ENCODE data around the gene DISP3.

DISP3 gene

DNA sequence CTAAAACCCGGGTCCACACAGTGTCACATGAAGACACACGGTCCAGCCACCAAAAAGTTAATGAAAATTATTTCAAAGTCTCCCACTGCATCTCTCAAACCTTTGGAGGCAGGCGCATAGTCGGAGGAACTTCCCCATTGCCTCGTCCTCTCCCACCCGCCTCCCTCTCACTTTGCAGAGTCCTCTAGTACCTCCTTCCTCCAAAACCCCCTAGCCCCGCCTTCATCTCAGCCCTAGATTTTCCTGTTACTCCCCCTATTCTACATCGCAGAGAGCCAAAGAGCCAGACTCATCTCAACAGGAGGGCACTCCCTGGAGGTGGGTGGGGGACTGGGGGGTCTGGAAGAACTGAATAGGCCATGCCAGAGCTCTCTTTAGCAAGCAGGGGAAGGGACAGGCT is 79.3 kb downstream of the DISP3 start:
- Histone ChIP-seq H3K9me3 (ENCODE audit: control insufficient read depth in 2 of 2, low read length in 2 of 2) (no peaks in the 10 kb centered on the region), H3K9ac (ENCODE audit: low read length in 2 of 2) (no peak overlapping the region), H3K4me1 (ENCODE audit: control insufficient read depth, insufficient read depth, low read length) (no peaks in the 10 kb centered on the region), H3K4me3 (ENCODE audit: low read length in 2 of 2) (no peak overlapping the region), H3K36me3 (ENCODE audit: control insufficient read depth in 2 of 2, insufficient read depth in 2 of 2, low read length in 2 of 2) (no peaks in the 10 kb centered on the region), H3K27me3 (ENCODE audit: control insufficient read depth in 1 of 2, insufficient read depth in 2 of 2, low read length in 2 of 2) (peaks cover 33 to 61% of the 10 kb centered on the region in 2 donors), H3K27ac (ENCODE audit: low read length) (no peak overlapping the region)

DNA sequence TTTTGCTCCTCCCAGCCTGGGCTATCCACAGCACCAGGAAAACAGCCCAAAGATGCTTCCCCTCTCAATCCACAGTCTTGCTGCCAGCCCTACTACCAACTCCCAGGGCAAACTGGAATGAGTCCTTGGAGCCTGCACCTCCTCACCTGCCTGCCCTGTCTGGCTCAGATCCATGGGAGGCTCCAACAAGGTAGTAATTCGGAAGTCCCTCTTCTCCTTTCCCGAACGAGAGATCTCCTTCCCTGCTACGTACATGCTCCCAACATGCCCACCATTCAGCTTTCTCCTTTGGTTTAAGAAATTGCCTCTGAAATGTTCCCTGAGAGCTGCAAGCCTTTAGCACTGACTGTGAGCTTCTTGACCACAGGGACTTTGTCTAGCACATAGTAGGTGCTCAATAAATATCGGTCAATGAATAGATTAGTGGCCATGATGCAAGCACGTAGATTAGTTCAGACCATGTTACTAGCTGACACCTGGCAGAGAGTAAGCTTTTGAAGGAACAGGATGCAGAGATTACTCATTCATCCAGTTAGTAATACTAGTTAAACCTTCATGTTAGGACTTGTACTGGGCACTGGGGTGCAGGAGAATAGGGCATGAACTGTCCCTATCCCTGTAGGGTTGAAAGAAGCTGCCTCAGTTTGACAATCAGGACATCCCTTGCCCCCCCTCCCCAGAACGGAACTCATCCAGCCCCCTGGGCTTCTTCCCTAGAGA is 80.1 kb downstream of the DISP3 start:
- no peaks in the 10 kb centered on the region for H3K36me3 ChIP-seq (ENCODE audit: control insufficient read depth in 2 of 2, insufficient read depth in 2 of 2, low read length in 2 of 2)
- H3K4me1 ChIP-seq (ENCODE audit: control insufficient read depth, insufficient read depth, low read length), result no peaks in the 10 kb centered on the region
- H3K27ac ChIP-seq (ENCODE audit: low read length), result no peak overlapping the region
- no peak overlapping the region for H3K9ac ChIP-seq (ENCODE audit: low read length in 2 of 2)
- H3K9me3 ChIP-seq (ENCODE audit: control insufficient read depth in 2 of 2, low read length in 2 of 2), result no peaks in the 10 kb centered on the region
- H3K4me3 ChIP-seq (ENCODE audit: low read length in 2 of 2), result no peak overlapping the region
- peaks cover 33 to 55% of the 10 kb centered on the region in 2 donors for H3K27me3 ChIP-seq (ENCODE audit: control insufficient read depth in 1 of 2, insufficient read depth in 2 of 2, low read length in 2 of 2)

DNA sequence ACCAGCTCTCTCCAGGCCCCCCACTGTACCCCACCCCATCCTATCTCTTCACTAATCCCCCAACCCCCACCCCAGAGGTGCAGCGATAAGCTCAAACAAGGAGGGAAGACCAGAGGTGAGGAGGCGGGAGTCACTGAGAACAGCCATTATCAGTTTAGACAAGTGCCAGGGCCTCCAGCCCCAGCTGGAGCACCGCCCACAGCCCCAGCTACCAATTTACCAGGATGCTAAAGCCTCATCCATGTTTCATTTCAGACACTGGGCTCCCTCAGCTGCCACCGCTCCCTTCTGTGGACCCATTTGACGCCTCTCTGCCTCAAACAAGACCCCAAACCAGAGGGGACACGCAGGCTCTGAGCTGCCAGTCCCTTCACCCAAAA is 80.6 kb downstream of the DISP3 start:
- H3K9me3 ChIP-seq (ENCODE audit: control insufficient read depth in 2 of 2, low read length in 2 of 2), result no peaks in the 10 kb centered on the region
- no peak overlapping the region for H3K4me3 ChIP-seq (ENCODE audit: low read length in 2 of 2)
- H3K4me1 ChIP-seq (ENCODE audit: control insufficient read depth, insufficient read depth, low read length), result no peaks in the 10 kb centered on the region
- H3K27ac ChIP-seq (ENCODE audit: low read length), result no peak overlapping the region
- no peaks in the 10 kb centered on the region for H3K36me3 ChIP-seq (ENCODE audit: control insufficient read depth in 2 of 2, insufficient read depth in 2 of 2, low read length in 2 of 2)
- H3K27me3 ChIP-seq (ENCODE audit: control insufficient read depth in 1 of 2, insufficient read depth in 2 of 2, low read length in 2 of 2), result peaks cover 34 to 51% of the 10 kb centered on the region in 2 donors
- H3K9ac ChIP-seq (ENCODE audit: low read length in 2 of 2), result no peak overlapping the region

DNA sequence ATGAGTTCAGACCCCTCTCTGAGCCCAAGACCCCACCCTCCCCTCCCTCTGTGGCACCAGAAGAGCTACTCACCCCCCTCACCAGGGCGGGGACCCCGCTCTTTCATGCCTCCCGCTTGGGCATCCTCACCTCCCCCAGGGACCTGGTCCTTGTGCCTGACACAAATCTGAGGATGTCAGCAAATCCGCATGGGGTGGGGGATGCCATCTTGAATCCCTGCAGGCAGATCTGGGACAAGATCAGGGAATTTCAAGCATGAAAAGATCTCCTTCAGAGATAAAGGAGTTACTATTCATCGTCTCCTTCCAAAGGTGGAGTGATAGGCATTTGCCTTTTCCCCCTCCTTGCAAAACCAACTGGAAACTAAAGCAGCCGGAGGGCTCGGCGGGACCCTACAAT is 81.1 kb downstream of the DISP3 start:
- Histone ChIP-seq H3K27ac (ENCODE audit: low read length) (no peak overlapping the region), H3K27me3 (ENCODE audit: control insufficient read depth in 1 of 2, insufficient read depth in 2 of 2, low read length in 2 of 2) (peaks cover 32 to 47% of the 10 kb centered on the region in 2 donors), H3K4me1 (ENCODE audit: control insufficient read depth, insufficient read depth, low read length) (no peaks in the 10 kb centered on the region), H3K9ac (ENCODE audit: low read length in 2 of 2) (no peak overlapping the region), H3K36me3 (ENCODE audit: control insufficient read depth in 2 of 2, insufficient read depth in 2 of 2, low read length in 2 of 2) (no peaks in the 10 kb centered on the region), H3K4me3 (ENCODE audit: low read length in 2 of 2) (no peak overlapping the region), H3K9me3 (ENCODE audit: control insufficient read depth in 2 of 2, low read length in 2 of 2) (no peaks in the 10 kb centered on the region)

DNA sequence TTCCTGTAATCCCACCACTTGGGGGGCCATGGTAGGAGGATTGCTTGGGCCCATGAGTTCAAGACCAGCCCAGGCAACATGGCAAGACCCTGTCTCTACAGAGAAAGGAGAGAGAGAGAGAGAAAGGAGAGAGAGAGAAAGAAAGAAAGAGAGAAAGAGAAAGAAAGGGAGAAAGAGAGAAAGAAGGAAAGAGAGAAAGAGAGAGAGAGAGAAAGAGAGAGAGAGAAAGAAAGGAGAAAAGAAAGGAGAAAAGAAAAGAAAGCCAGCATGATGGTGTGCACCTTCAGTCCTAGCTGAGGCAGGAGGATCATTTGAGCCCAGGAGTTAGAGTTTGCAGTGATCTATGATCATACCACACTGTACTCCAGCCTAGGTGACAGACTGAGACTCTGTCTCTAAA is 82.8 kb downstream of the DISP3 start:
- Histone ChIP-seq H3K27ac (ENCODE audit: low read length) (no peak overlapping the region), H3K4me3 (ENCODE audit: low read length in 2 of 2) (no peak overlapping the region), H3K36me3 (ENCODE audit: control insufficient read depth in 2 of 2, insufficient read depth in 2 of 2, low read length in 2 of 2) (no peaks in the 10 kb centered on the region), H3K9ac (ENCODE audit: low read length in 2 of 2) (no peak overlapping the region), H3K9me3 (ENCODE audit: control insufficient read depth in 2 of 2, low read length in 2 of 2) (no peaks in the 10 kb centered on the region), H3K4me1 (ENCODE audit: control insufficient read depth, insufficient read depth, low read length) (no peaks in the 10 kb centered on the region), H3K27me3 (ENCODE audit: control insufficient read depth in 1 of 2, insufficient read depth in 2 of 2, low read length in 2 of 2) (peaks cover 32 to 44% of the 10 kb centered on the region in 2 donors)

DNA sequence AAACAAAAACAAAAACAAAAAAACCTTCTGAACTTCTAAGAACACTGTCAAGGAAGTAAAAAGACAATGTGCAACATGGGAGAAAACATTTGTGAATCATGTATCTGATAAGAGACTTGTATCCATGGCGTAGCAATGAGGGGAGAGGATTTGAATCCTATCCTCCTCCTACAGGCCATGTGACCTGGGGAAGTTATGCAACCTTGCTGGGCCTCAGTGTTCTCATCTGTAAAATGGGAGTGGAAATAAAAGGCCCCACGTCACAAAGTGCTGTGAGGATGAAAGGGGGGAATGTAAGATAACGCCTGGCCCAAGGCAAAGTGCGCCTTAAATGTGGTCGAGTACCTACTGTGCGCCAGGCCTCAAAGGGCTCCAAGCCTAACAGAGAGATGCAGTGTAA is 83.7 kb downstream of the DISP3 start:
- H3K27ac ChIP-seq (ENCODE audit: low read length), result no peak overlapping the region
- H3K4me1 ChIP-seq (ENCODE audit: control insufficient read depth, insufficient read depth, low read length), result no peaks in the 10 kb centered on the region
- H3K27me3 ChIP-seq (ENCODE audit: control insufficient read depth in 1 of 2, insufficient read depth in 2 of 2, low read length in 2 of 2), result peaks cover 32 to 47% of the 10 kb centered on the region in 2 donors
- no peak overlapping the region for H3K9ac ChIP-seq (ENCODE audit: low read length in 2 of 2)
- H3K36me3 ChIP-seq (ENCODE audit: control insufficient read depth in 2 of 2, insufficient read depth in 2 of 2, low read length in 2 of 2), result no peaks in the 10 kb centered on the region
- no peaks in the 10 kb centered on the region for H3K9me3 ChIP-seq (ENCODE audit: control insufficient read depth in 2 of 2, low read length in 2 of 2)
- no peak overlapping the region for H3K4me3 ChIP-seq (ENCODE audit: low read length in 2 of 2)

DNA sequence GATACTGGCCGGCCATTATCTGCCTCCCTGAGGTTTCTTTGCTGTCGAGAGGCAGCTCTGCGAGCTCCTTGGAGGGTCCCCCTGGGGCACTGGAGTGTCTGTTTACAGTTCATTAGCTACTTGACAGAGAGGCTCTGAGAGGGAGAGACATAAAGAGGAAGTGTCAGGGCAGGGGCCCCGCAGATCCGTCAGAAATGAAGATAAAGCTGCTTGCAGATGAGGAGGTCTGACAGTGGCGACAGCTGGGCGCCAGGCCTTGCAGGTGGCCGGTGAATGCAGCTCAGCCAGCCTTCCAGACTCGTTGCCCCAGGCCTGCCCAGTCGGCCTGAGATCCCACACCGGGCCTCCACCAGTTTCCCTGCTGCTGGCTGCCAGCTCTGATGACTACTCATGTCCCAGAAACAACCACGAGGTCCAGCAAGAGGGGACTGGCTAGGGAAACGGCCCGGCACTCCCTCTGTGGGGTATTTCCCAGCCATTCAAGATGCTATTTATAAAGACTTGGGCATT is 84.7 kb downstream of the DISP3 start:
- no peaks in the 10 kb centered on the region for H3K36me3 ChIP-seq (ENCODE audit: control insufficient read depth in 2 of 2, insufficient read depth in 2 of 2, low read length in 2 of 2)
- H3K27me3 ChIP-seq (ENCODE audit: control insufficient read depth in 1 of 2, insufficient read depth in 2 of 2, low read length in 2 of 2), result peaks cover 27 to 46% of the 10 kb centered on the region in 2 donors
- no peak overlapping the region for H3K4me3 ChIP-seq (ENCODE audit: low read length in 2 of 2)
- H3K9ac ChIP-seq (ENCODE audit: low read length in 2 of 2), result no peak overlapping the region
- H3K4me1 ChIP-seq (ENCODE audit: control insufficient read depth, insufficient read depth, low read length), result no peaks in the 10 kb centered on the region
- H3K27ac ChIP-seq (ENCODE audit: low read length), result no peak overlapping the region
- no peaks in the 10 kb centered on the region for H3K9me3 ChIP-seq (ENCODE audit: control insufficient read depth in 2 of 2, low read length in 2 of 2)

DNA sequence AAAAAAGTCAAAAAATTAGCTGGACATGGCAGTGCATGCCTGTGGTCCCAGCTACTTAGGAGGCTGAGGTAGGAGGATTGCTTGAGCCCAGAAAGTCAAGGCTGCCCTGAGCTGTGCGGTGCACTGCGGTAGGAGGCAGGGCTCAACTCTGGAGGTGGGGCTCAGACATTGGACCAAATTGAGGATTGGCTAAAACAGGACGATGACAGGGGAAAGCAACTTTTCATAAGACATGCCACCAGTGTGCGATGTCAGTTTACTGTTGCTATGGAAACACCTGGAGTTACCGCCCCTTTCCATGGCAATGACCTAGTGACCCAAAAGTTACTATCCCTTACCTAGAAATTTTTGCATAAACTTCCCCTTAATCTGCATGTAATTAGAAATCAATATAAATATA is 85.3 kb downstream of the DISP3 start:
- no peak overlapping the region for H3K27ac ChIP-seq (ENCODE audit: low read length)
- H3K27me3 ChIP-seq (ENCODE audit: control insufficient read depth in 1 of 2, insufficient read depth in 2 of 2, low read length in 2 of 2), result peaks cover 31 to 42% of the 10 kb centered on the region in 2 donors
- H3K36me3 ChIP-seq (ENCODE audit: control insufficient read depth in 2 of 2, insufficient read depth in 2 of 2, low read length in 2 of 2), result no peaks in the 10 kb centered on the region
- no peaks in the 10 kb centered on the region for H3K9me3 ChIP-seq (ENCODE audit: control insufficient read depth in 2 of 2, low read length in 2 of 2)
- H3K4me3 ChIP-seq (ENCODE audit: low read length in 2 of 2), result no peak overlapping the region
- H3K9ac ChIP-seq (ENCODE audit: low read length in 2 of 2), result no peak overlapping the region
- no peaks in the 10 kb centered on the region for H3K4me1 ChIP-seq (ENCODE audit: control insufficient read depth, insufficient read depth, low read length)

DNA sequence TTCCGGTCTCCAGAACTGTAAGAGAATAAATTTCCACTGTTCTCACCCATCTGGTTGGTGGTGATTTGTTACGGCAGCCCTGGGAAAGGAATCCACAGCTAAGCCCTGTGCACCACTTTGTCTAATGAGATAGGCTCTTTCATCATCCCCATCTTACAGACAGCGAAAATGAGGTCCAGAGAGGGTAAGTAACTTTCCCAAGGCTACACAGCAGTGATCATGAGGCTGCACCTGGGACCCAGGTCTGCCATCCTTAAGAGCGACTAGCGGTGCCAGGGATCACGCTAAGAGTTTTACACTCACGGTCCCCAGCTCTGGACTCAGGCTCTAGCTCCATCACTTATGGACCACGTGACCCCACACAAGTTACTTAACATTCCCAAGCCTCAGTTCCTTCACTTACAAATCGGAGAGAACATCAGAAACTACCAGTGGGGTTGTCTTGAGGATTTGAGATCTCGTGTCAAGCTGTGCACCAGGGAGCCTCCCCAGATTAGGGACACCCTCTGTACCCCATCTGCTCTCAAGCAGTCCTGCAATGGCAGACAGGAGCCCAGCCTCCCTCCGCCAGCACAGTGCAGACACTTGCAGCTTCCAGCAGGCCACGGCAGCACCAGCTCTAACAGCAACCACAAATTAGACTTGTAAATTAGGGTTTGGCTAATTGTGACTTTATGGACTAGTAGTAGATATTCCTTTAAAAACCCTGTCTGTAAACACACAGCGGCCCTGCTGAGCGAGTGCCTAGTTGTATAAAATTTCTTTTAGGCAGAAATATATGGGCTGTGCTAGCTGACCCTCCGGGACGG is 87.3 kb downstream of the DISP3 start:
- no peak overlapping the region for H3K27ac ChIP-seq (ENCODE audit: low read length)
- no peaks in the 10 kb centered on the region for H3K4me1 ChIP-seq (ENCODE audit: control insufficient read depth, insufficient read depth, low read length)
- H3K4me3 ChIP-seq (ENCODE audit: low read length in 2 of 2), result no peak overlapping the region
- H3K9me3 ChIP-seq (ENCODE audit: control insufficient read depth in 2 of 2, low read length in 2 of 2), result no peaks in the 10 kb centered on the region
- H3K9ac ChIP-seq (ENCODE audit: low read length in 2 of 2), result no peak overlapping the region
- H3K36me3 ChIP-seq (ENCODE audit: control insufficient read depth in 2 of 2, insufficient read depth in 2 of 2, low read length in 2 of 2), result no peaks in the 10 kb centered on the region
- H3K27me3 ChIP-seq (ENCODE audit: control insufficient read depth in 1 of 2, insufficient read depth in 2 of 2, low read length in 2 of 2), result peaks cover 35 to 38% of the 10 kb centered on the region in 2 donors

DNA sequence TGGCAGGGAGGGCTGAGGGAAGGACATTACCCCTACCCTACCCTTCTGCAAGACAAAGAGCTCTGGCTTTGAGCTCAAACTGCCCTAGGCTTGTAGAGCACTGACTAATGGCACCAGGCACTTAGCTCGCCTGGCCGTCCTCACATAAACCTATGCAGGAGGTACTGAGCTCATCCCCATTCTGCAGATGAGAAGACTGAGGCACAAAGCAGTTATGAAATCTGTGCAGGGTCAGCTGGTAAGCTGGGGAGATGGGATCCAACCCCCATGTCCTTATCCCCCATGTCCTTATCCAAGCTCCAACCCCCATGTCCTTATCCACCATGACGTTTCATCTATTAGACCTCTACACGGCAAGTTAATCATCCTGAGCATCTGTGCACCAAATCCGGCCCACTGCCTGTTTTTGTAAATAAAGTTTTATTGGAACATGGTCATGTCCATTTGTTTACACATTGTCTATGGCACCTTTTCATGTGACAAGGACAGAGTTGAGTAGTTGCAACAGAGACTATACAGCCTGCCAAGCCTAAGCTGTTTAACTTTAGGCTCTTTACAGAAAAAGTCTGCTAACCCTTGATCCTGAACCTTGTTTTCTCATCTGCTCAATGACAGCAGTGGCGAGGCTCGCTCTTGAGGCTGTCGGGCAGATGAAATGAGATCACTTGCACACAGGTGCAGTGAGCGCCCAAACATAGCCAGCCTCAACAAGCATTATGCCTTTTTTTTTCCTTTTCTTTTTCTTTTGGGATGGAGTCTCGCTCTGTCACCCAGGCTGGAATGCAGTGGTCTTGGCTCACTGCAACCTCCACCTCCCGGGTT is 88.5 kb downstream of the DISP3 start:
- H3K4me1 ChIP-seq (ENCODE audit: control insufficient read depth, insufficient read depth, low read length), result no peaks in the 10 kb centered on the region
- no peak overlapping the region for H3K9ac ChIP-seq (ENCODE audit: low read length in 2 of 2)
- H3K27ac ChIP-seq (ENCODE audit: low read length), result no peak overlapping the region
- H3K9me3 ChIP-seq (ENCODE audit: control insufficient read depth in 2 of 2, low read length in 2 of 2), result no peaks in the 10 kb centered on the region
- no peaks in the 10 kb centered on the region for H3K36me3 ChIP-seq (ENCODE audit: control insufficient read depth in 2 of 2, insufficient read depth in 2 of 2, low read length in 2 of 2)
- H3K4me3 ChIP-seq (ENCODE audit: low read length in 2 of 2), result no peak overlapping the region
- H3K27me3 ChIP-seq (ENCODE audit: control insufficient read depth in 1 of 2, insufficient read depth in 2 of 2, low read length in 2 of 2), result peaks cover 35 to 41% of the 10 kb centered on the region in 2 donors

Measured in stomach smooth muscle (tissue), 2 donors.